GM10847 (cell line): ENCODE measurements around the gene SEC61B.
A peak's percentile ranks its signal among the peaks of the same experiment; 100 is the strongest.

ENCODE experiments used
- POLR2A ChIP-seq: IDR thresholded peaks from 2 replicates; pipeline ENCODE4 v1.6.1; 2011; ENCODE audit not compliant: insufficient read length; ENCODE audit errors: extremely low read depth

The SEC61B gene

DNA sequence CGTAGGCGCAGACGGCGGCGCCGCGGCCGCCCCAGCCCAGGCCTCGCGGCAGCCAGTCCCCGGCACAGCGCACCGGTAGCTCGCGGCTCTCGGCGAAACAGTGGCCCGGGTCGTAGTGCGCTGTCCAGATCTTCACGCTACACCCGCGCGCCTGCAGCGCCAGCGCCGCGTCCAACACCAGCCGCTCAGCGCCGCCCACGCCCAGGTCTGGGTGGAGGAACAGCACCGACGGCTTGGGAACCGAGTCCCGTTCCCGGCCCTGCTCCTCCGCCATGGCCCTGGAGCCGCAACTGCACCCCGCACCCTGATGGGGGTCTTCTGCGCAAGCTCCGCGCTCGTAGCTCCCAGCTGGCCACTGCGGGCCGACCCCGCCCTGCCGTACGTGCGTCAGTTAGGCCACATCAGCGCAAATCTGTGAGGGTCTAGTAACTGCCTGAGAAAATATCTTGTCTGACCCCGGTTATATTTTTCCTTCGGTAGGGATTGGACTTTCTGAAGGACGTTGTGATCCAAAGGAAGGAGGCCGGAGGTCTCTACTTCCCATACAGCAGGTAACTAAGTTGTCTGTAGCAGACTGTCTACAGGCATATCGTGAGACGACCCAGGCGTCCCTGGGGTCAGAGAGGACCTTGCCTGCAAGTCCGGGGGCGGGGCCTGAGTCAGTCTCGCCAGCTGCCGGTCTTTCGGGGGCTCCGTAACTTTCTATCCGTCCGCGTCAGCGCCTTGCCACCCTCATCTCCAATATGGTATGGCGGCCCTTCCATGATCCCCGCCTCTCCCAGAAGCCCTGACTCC lies at the start of gene SEC61B, which contains the start of gene ALG2:
TSS of gene SEC61B (plus strand) at position 662 of the 795 bp plus-strand sequence. CDS start at position 744, 82 bp downstream.
TSS of gene ALG2 (minus strand) at position 322 of the 795 bp plus-strand sequence. CDS start at position 274, 48 bp downstream.
- TF ChIP-seq POLR2A: peak; percentile 92

DNA sequence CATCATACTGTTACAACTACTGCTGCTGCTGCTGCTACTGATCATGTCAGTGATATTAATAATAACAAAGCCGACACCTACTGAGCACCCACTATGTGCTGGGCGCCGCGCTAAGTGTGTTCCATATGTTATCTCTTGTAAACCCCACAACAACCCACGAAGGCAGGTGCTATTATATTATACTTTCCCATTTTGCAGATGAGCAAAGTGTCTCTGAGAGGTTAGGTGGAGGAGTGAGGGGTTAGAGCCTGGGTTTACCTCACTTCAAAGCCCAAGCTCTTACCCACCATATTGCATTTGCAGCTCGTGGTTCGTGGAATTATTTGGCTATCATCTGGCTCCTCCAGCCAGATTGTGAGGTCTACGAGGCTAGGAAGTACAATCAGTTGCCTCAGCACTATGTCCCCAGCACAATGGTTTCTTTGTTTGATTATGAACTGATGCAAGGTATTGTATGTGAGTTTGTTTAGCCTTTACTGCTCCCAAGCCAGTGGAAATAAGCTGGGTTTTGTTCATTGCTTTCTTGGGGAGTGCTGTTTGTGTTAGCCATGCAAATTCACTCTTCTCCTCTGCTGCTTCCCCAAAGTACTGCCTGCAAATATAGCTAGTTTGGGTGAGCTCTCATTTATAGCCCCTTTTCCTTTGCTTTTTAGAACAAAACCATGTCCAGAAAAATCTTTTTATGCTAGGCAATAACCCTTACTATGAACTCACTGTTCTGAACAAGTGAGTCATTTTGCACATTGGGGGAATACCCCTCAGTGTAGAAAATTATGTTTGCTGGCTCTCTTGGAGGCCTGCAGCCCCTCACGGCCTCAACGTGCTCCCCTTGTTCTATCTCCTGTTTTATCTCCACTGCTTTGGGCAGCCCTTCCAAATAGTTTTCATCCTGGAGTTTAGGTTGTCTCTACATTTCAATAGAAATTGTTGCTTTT lies 48.2 kb upstream of the SEC61B start:
- no peak for TF ChIP-seq POLR2A

DNA sequence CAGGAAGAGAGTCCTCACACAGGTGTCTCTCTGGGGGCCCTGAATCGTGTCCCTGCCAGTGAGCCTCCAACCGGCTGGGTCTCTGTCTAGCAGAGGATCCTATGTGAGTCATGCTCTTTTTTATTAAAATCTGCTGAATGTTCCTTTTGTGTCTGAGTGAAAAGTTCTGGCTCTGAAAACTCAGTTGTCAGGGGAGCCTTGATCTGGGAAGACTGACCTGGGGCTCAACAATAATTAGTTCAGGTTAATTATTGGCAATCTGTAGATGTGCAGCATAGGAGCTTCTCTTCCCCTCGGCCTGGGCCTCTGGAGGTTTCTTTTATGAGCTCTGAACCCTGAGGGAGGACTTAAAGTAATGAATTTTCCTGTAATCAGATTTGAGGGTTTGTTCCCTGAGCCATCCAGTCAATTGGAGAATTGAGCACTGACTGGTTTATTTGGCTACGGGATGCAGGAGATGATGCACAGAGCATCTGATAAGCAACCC lies 45.5 kb upstream of the SEC61B start:
- no peak for TF ChIP-seq POLR2A

DNA sequence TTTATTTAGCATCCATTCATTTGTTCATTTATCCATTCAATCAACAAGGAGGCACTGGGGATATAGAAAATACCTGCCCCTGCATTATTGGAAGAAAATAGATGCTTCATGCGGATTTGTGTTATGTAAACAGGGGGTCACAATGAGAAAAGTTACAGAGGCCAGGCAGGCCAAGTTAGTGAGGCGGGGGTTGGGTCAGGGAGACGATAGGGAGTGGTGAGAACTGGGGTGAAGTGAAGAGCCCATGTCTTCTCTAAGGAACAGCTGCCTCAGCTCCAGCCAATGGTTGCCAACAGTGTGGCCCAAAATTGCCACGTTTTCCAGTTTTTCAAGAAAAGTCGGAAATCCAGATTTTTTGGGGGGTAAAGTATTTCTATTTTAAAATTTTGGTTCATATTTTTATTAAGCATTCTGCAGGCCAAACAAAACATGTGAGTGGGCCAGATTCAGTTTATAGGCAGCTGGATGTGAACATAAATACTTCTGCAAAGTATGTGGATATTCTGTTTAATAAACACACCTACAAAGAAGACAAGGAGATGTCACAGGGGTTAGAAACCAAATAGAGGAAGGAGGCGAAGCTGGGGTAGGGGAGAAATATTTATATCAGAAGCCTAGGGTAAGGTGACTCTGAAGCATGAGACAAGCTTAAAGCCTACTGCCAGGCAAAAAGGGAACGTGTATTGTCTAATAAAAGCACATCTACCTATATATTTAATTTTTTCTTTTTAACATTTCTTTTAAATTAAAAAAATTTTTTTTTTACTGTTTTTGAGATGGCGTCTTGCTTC lies 44.3 kb upstream of the SEC61B start:
- TF ChIP-seq POLR2A: no peak

DNA sequence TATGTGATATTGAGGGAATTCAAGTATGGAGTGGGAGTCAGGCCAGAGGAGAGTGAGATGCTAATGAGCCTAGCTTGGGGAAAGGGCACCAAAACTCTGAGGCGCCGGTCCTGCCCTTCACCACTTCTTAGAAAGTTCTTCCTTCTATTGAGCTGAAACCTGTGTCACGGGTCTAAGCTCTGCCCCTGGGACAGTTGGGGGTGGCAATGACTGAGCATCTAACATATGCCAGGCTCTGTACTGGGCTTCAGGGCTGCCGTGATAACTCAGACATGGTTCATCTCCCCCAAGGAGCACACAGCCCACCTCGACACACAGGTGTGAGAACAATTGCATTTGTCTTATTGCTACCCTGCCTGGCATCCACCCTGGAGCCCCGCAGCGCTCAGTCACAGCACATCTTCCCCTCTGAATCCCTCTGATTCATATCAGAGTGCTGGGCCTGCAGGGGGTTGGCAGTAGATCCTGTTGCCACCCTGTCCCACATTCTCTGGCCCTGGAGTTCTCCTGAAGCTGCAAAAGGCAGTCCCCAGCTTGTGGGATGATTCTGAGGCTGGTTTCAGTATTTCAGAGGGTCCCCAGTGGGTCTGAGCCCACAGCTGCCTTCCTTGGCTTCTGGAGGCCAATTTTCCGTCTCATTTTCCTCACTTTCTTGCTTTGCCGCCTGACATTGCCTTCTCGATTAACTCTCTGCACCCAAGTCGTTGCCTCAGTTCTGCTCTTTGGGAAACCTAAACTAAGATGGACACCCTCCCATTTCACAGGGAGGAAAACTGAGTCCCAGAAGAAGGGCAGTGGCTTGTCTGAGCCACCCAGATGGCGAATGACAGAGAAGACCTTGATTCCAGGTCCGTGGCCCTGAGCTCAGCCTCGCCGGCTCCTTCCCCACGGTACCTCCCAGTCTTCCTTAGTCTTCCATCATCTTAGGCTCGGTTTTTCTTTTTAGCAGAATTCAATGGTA lies 42.9 kb upstream of the SEC61B start:
- no peak for TF ChIP-seq POLR2A

DNA sequence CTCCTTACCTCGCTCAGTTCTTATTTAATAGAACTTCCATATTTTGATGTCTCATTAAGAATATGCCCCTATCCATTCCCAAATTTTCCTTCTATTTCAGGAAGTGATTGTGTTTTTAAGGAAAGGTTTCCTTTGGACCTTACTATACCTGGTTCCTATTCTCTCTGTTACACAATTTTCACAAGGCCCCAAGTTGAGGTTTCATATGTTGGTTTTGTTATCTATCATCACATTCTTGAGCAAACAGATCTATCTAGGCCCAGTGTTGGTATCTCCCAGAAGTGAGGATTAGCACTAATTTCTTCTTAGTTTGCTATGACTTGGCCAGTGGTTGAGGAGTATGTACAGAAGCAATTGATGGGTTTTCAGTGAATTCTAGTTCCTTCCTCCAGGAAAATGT lies 41.9 kb upstream of the SEC61B start:
- no peak for TF ChIP-seq POLR2A

DNA sequence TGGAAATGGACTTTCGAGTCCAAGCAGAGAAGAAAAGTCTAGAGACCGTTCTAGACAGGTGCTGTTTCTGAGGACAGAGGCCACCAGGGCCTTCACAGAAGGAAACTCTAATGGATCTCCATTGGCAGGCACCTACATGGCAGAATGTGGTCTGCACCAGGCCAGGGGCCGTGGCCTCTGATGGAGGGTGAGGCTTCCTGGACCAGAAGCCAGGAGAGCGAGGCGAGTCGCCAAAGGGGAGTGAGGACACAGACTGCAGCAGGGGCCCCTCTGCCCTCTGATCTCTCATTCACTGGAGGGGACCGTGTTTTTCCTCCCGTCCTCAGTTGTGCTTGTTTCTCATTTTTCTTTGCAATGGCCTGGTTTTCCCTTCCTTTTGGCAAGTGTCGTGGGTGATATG lies 41.4 kb upstream of the SEC61B start:
- no peak for TF ChIP-seq POLR2A

DNA sequence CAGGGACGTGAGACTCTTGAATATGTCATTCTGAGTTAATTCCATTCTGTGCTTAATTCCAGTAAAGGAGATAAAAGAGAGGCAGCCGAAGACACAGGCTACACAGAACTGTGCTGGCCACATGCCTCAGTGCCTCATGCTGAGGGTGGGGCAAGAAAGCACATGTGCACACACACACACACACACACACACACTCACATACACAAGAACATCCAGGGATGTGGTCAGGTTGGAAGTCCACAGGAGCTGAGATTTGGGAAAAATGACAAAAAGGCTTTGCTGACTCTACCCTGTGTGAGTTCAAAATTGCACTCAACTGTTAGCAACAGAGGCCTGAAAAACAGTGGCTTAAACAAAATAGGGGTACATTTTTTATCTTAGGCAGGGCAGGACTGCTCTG lies 40.9 kb upstream of the SEC61B start:
- no peak for TF ChIP-seq POLR2A

DNA sequence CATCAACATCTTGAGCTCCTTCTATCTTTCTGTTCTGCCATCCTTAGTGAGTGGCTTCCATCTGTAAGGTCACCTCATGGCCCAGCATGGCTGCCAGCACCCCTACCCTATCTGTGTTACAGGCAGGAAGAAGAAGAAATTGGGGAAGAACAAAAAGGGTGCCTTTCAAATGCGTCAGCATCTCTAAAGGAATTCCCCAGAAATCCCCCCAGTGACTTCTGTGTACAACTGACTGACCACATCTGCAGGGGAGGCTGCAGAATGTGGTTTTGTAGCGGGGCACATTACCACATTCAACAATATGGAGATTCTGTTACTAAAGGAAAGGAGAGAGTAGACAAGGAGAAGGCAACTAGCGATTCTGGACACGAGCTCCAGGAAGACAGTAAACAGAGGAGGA lies 40.5 kb upstream of the SEC61B start:
- no peak for TF ChIP-seq POLR2A

DNA sequence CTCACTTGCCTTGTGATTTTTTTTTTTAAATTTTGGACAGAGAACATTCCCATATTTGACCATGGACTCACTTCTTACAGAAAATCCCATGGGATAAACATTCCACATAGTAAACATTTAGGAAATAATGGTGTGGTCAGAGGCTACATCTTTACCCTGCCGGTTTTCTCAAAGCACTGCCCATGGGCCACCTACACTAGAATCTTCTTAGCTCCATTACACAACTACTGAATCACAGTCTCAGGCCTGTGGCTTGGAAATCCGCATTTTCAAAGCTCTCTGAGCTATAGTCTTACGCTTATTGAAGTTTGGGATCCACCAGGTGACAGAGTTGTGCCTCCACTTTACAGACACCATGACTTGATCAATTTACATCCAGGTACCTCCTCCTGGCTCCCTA lies 39.7 kb upstream of the SEC61B start:
- no peak for TF ChIP-seq POLR2A

DNA sequence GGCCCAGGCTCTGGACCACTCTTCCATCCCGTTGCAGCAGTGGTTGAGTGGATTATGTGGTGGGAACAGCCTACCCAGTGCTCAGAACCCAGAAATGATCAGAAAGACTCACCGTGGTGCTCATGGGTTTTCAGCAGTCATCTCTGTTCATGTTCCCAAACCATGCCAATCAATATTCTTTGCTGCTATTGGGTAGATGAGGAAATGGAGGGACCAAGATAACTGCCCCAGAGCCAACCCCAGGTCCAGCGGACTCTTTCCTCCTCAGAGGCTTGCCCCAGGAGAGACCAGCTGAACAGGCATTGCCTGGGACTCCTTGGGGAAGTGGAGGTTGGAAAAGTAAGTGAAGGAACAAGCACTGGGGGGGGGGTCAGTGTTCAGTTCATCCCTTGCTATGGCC lies 38.5 kb upstream of the SEC61B start:
- TF ChIP-seq POLR2A: no peak

DNA sequence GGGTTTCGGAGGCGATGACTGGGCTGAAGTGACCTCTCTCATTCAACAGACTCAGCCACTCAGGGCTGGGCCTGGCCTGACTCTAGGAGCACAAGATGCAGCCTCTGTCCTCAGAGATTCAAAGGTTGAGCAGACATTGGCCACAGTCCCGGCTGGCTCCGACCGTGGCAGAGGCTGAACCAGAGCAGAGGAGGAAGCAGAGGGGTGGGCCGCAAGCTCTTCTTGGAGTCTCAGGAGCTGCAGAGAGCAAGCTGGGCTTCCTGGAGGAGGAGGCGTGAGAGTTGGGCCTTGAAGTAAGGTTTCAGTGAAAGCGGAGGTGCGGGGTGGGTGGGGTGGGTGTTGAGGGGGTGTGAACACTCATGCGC lies 38.0 kb upstream of the SEC61B start:
- no peak for TF ChIP-seq POLR2A

DNA sequence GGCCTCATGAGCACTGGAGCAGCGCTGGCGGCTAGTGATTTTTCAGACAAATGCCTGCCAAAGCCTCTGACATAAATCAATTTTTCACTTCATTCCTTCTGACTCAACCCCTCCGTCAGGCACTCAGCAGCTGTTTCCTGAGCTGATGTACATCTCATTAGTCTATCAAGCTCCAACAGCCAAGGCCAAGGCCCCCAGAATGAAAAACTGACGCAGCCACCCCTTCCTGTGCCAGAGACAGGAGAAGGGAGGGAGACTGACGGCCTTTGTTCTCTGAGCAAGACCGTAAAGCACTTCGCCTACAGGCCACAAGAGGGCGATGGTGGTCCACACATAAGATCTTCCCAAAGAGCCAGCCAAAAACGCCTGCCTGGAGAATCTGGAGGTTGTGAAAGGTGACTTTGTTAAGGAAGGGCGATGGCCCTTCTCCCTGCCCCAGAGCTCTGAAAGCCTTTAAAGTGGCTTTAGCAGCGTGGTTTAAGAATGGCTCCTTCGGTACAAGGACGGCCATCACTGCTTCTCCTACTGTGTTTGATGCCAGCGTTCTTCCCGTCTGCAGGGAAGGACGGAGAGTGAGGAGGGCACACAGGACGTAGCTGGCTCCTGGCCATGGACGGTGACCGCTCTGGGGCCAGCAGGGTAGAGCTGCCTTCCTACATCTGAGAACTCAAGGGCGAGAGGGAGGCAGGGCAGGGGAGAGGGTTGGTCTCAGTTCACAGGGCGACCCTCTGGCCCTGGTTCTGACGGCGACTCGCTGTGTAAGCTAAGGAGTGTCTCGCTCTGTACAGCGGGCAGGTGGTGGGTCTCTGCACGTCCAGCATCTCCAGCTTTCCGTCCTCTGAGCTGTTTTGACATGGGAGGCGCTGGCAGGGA lies 37.4 kb upstream of the SEC61B start:
- no peak for TF ChIP-seq POLR2A
